ENCODE measurements around the gene MCM9. TPM values are rescaled to one million over a fixed set of nuclear protein-coding genes. Genes with fewer than 3 reads are reported as not detected.
A peak's percentile ranks its signal among the peaks of the same experiment; 100 is the strongest.

The MCM9 gene
- total RNA-seq, 2 experiments from 2014 or later, result 18.4 to 21.3 TPM

GRCh38 chr6:118965843-118966370 is 30.9 kb upstream of the MCM9 start:
- no peak overlapping the region for H3K27ac Mint-ChIP-seq
- DNase-seq (no peak), ATAC-seq (no peak)
- ChIA-PET CTCF (interaction anchor here (1.7 kb wide), 1 partner anchor 144 kb away, joined by 6 read pairs; no protein-coding TSS in a partner anchor), POLR2A (no interaction called here)
- intact Hi-C loops (cut with micrococcal nuclease), result no loop called here
- no peaks in the 10 kb centered on the region for H3K9me3 Mint-ChIP-seq
- no peaks in the 10 kb centered on the region for H3K4me1 Mint-ChIP-seq (ENCODE audit: low read depth)
- TF ChIP-seq CTCF (IDR thresholded peaks at IDR 0.05), result no peak
- H3K36me3 Mint-ChIP-seq (ENCODE audit: low read depth), result no peaks in the 10 kb centered on the region
- no peaks in the 10 kb centered on the region for H3K27me3 Mint-ChIP-seq
- no peak overlapping the region for H3K4me3 Mint-ChIP-seq

- no peak overlapping the region for H3K4me3 Mint-ChIP-seq
- ChIA-PET CTCF (interaction anchor here (1.7 to 3.5 kb wide), 2 partner anchors 144 to 145 kb away, joined by 6 to 64 read pairs; no protein-coding TSS in a partner anchor), POLR2A (no interaction called here)
- intact Hi-C loops (cut with micrococcal nuclease), result no loop called here
- no peak for TF ChIP-seq CTCF (IDR thresholded peaks at IDR 0.05)
- H3K27me3 Mint-ChIP-seq, result no peaks in the 10 kb centered on the region
- no peak for DNase-seq
- H3K36me3 Mint-ChIP-seq (ENCODE audit: low read depth), result no peaks in the 10 kb centered on the region
- H3K9me3 Mint-ChIP-seq, result no peaks in the 10 kb centered on the region
- H3K27ac Mint-ChIP-seq, result no peak overlapping the region
- no peaks in the 10 kb centered on the region for H3K4me1 Mint-ChIP-seq (ENCODE audit: low read depth)
- ATAC-seq, result no peak
Measured at GRCh38 chr6:118965371-118965770, 30.4 kb upstream of the MCM9 start.

- DNase-seq (no peak), ATAC-seq (no peak)
- no peak overlapping the region for H3K27ac Mint-ChIP-seq
- H3K27me3 Mint-ChIP-seq, result no peaks in the 10 kb centered on the region
- H3K4me1 Mint-ChIP-seq (ENCODE audit: low read depth), result peaks cover 9% of the 10 kb centered on the region
- H3K36me3 Mint-ChIP-seq (ENCODE audit: low read depth), result no peaks in the 10 kb centered on the region
- POLR2A ChIA-PET, result no interaction called here
- CTCF ChIA-PET, result interaction anchor here (1.1 to 3.5 kb wide), 12 partner anchors 13 to 186 kb away, joined by 3 to 64 read pairs (median 4); no protein-coding TSS in a partner anchor
- intact Hi-C loops (cut with micrococcal nuclease), result no loop called here
- H3K9me3 Mint-ChIP-seq, result no peaks in the 10 kb centered on the region
- peak; percentile 48 for TF ChIP-seq CTCF (IDR thresholded peaks at IDR 0.05)
- no peak overlapping the region for H3K4me3 Mint-ChIP-seq
Measured at GRCh38 chr6:118963003-118963402, 28.0 kb upstream of the MCM9 start.

GRCh38 chr6:118959903-118960302 is 24.9 kb upstream of the MCM9 start:
- no peak for ATAC-seq
- intact Hi-C loops (cut with micrococcal nuclease), result no loop called here
- ChIA-PET CTCF (interaction anchor here (1.0 to 1.8 kb wide), 2 partner anchors 151 to 169 kb away, joined by 3 to 13 read pairs; no protein-coding TSS in a partner anchor), POLR2A (no interaction called here)
- TF ChIP-seq CTCF (IDR thresholded peaks at IDR 0.05), result no peak
- H3K27ac Mint-ChIP-seq, result no peak overlapping the region
- DNase-seq, result no peak
- H3K27me3 Mint-ChIP-seq, result no peaks in the 10 kb centered on the region
- H3K4me1 Mint-ChIP-seq (ENCODE audit: low read depth), result peaks cover 9% of the 10 kb centered on the region
- no peak overlapping the region for H3K4me3 Mint-ChIP-seq
- no peaks in the 10 kb centered on the region for H3K9me3 Mint-ChIP-seq
- H3K36me3 Mint-ChIP-seq (ENCODE audit: low read depth), result no peaks in the 10 kb centered on the region

- DNase-seq (no peak), ATAC-seq (no peak)
- peaks cover 10% of the 10 kb centered on the region for H3K9me3 Mint-ChIP-seq
- no peaks in the 10 kb centered on the region for H3K27me3 Mint-ChIP-seq
- H3K4me1 Mint-ChIP-seq (ENCODE audit: low read depth), result peaks cover 1% of the 10 kb centered on the region
- H3K4me3 Mint-ChIP-seq, result no peak overlapping the region
- ChIA-PET CTCF (interaction anchor here (1.0 to 2.1 kb wide), 4 partner anchors 18 to 176 kb away, joined by 3 to 8 read pairs (median 4); no protein-coding TSS in a partner anchor), POLR2A (interaction anchor here (0.6 kb wide), 1 partner anchor 523 kb away, joined by 3 read pairs; no protein-coding TSS in a partner anchor)
- no peaks in the 10 kb centered on the region for H3K36me3 Mint-ChIP-seq (ENCODE audit: low read depth)
- TF ChIP-seq CTCF (IDR thresholded peaks at IDR 0.05), result no peak
- intact Hi-C loops (cut with micrococcal nuclease), result no loop called here
- H3K27ac Mint-ChIP-seq, result no peak overlapping the region
Measured at GRCh38 chr6:118953391-118953790, 18.4 kb upstream of the MCM9 start.

All from activated CD8-positive, alpha-beta T cell treated with anti-CD3 and anti-CD28 coated beads for 36 hours (primary cell).